Spleen (tissue), 11 donors: ENCODE data around the gene CSRP1. TPM values are rescaled to one million over a fixed set of nuclear protein-coding genes. Genes with fewer than 3 reads are reported as not detected.

ENCODE experiments used
- DNase-seq: peaks from one replicate; pipeline ENCODE4 v3.0.0-alpha.2; 2020
- H3K27ac ChIP-seq, 8 donors: fragments of 200-600 bp; sonication (generic) in 7 of 8; 1 replicate in 4 of 8; 2 replicates in 4 of 8; pipeline versions ENCODE4 v1.5.0 to v1.8.0; 2016 to 2021; ENCODE audit warnings: inconsistent platforms in 4 of 8, mild to moderate bottlenecking in 4 of 8, moderate library complexity in 1 of 8
- H3K27me3 ChIP-seq, 7 donors: fragments of 200-600 bp; sonication (generic) in 6 of 7; replicated peaks in 1 of 7; 1 replicate in 4 of 7; 2 replicates in 3 of 7; pipeline versions ENCODE4 v1.5.0 to v1.8.0; 2016 to 2021; ENCODE audit warnings: inconsistent platforms in 3 of 7, mild to moderate bottlenecking in 1 of 7
- H3K36me3 ChIP-seq, 6 donors: fragments of 200-600 bp; sonication (generic) in 5 of 6; 1 replicate in 4 of 6; 2 replicates in 2 of 6; pipeline versions ENCODE4 v1.5.0 to v1.8.0; 2016 to 2021; ENCODE audit warnings: inconsistent platforms in 2 of 6
- H3K4me1 ChIP-seq, 6 donors: fragments of 200-600 bp; sonication (generic) in 5 of 6; 1 replicate in 3 of 6; 2 replicates in 3 of 6; pipeline versions ENCODE4 v1.5.0 to v1.8.0; 2016 to 2021; ENCODE audit warnings: inconsistent platforms in 3 of 6
- H3K4me3 ChIP-seq, 8 donors: fragments of 200-600 bp; sonication (generic) in 7 of 8; 1 replicate in 4 of 8; 2 replicates in 4 of 8; pipeline versions ENCODE4 v1.5.0 to v1.8.0; 2016 to 2021; ENCODE audit warnings: inconsistent platforms in 4 of 8, mild to moderate bottlenecking in 4 of 8, moderate library complexity in 2 of 8
- H3K9me3 ChIP-seq, 8 donors: fragments of 200-600 bp; sonication (generic) in 7 of 8; 1 replicate in 4 of 8; 2 replicates in 4 of 8; pipeline versions ENCODE4 v1.5.0 to v1.8.0; 2016 to 2021; ENCODE audit warnings: inconsistent platforms in 4 of 8
- POLR2A ChIP-seq, 3 donors: fragments of 450-650 bp; IDR thresholded peaks; one replicate each; pipeline ENCODE4 v1.5.1; 2017; ENCODE audit warnings: antibody characterized with exemption in 3 of 3, mild to moderate bottlenecking in 1 of 3
- POLR2AphosphoS5 ChIP-seq, 3 donors: sonication (generic); formaldehyde crosslinking; IDR thresholded peaks; one replicate each; pipeline ENCODE4 v1.5.1; 2017; ENCODE audit warnings: antibody characterized with exemption in 3 of 3
- WGBS, 5 donors: extraction: QIAGEN DNeasy Blood & Tissue Kit in 3 of 5; methylation state at CpG; one replicate each; pipeline versions ENCODE4 v1.1.5 to v1.1.7; 2013 to 2018; 5-methylcytosine and 5-hydroxymethylcytosine counted together
- intact Hi-C: fragments of 100-400 bp; cut with DNase I; formaldehyde crosslinking; loops from one replicate; pipeline ENCODE4 v1.15.0; 2023; ENCODE audit warnings: low total_unique reads
- polyA plus RNA-seq, 3 donors: library from polyadenylated mRNA; stranded (reverse); fragments of 200-250 nt; gene quantifications; one replicate each; pipeline ENCODE4 v1.2.1, GENCODE V29; 2013
- total RNA-seq, 7 donors: library from RNA; depleted of rRNA in 3 of 7; stranded (reverse); fragments of >200 nt in 3 of 7; fragmentation: NEBNext Ultra II Directional in 4 of 7; extraction: Animal tissue kit (Norgen Biotek cat#: 25700) in 4 of 7; gene quantifications; one replicate each; pipeline versions ENCODE4 v1.1.0 to v1.2.1, GENCODE V29; 2016 to 2021
- TF ChIP-seq, protein P1 (sequence below), 11 experiments: fragments of 200-600 bp in 7 of 11; fragments of 450-650 bp in 4 of 11; sonication (generic) in 4 of 11; IDR thresholded peaks in 8 of 11; conservative IDR thresholded peaks in 3 of 11; 1 replicate in 7 of 11; 2 replicates in 4 of 11; pipeline versions ENCODE4 v1.4.0 to v1.8.0; 2016 to 2021; ENCODE audit warnings: antibody characterized with exemption in 11 of 11, inconsistent platforms in 4 of 11, mild to moderate bottlenecking in 1 of 11
- donor health status: healthy with polysubstance abuse.
- donor health status: DM: no; HTN: no; CAD: no; lungs with moderate emphysema.
- donor health status: DM: no; HTN: no; CAD: no.
- donor health status: Bipolar disorder and iron deficiency.
- donor health status: healthy.
- donor health status: DM: no; HTN: no; CAD: no.
- donor health status: DM: yes; HTN: yes; CAD: no.

The CSRP1 gene
- total and polyA plus RNA-seq, 10 donors, result 67.1 to 360 (median 182) TPM

DNA sequence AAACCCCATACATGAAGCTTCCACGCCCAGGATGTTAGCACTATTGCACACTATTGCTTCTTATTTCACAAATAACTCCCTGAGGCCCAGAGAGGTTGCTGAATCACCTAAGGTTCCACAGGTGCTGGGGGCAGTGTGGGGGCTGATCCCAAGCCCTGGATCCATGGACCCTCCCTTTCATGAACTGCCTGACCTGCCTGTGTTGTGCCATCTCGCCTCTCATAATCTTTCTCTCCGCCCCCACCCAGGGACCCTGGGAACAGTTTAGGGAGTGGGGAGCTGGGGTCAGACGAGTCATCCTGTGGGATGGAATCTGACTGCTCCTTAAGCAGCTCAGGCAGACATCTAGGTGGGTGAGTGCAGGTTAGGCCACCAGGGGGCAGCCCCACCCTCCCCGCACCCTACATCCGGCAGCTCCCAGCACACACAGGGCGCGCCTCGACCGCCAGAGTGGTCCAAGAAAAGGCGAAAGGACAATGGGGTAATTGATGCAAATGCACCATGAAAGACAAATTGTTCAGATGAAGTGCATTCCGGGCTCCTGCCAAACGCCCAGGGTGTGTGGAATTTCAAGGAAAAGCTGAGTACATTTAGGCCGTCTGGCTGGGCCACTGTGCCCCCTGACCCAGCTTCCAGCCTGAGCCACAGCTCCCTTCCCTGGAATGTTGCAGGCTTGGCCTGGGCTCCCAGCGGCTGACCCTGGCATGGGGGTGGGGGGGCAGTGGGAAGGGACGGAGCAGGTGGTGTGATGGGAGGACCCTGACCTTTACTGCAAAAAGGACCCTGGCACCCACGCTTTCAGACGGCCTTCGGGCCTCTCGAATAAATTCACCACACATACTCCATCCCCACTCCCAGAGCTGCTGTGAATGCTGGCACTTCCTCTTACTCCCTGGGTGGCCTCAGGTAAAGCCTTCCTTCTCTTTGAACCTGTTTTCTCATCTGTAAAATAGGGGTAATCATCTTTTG is 58.7 kb downstream of the CSRP1 start:
- DNase-seq, result peak; percentile 88
- no peaks in the 10 kb centered on the region for H3K36me3 ChIP-seq
- WGBS, 5 donors, result 26 to 34% (median 31%) methylated on average over 17 to 20 of the region's 20 CpGs
- H3K27ac ChIP-seq, result peak overlapping the region in 4 of 8 donors; percentile 24 to 37 (median 34)
- peaks cover 0 to 44% (median 24%) of the 10 kb centered on the region in 6 donors for H3K4me1 ChIP-seq
- H3K27me3 ChIP-seq, result peaks cover 0 to 15% (median 0%) of the 10 kb centered on the region in 7 donors
- no peaks in the 10 kb centered on the region for H3K9me3 ChIP-seq
- H3K4me3 ChIP-seq, result no peak overlapping the region
- intact Hi-C loops, result loop anchor here (10.0 kb wide), 1 partner anchor 67 kb away; no protein-coding TSS in a partner anchor
- no peak for TF ChIP-seq POLR2A (IDR thresholded peaks at IDR 0.05)
- TF ChIP-seq, protein P1, sequence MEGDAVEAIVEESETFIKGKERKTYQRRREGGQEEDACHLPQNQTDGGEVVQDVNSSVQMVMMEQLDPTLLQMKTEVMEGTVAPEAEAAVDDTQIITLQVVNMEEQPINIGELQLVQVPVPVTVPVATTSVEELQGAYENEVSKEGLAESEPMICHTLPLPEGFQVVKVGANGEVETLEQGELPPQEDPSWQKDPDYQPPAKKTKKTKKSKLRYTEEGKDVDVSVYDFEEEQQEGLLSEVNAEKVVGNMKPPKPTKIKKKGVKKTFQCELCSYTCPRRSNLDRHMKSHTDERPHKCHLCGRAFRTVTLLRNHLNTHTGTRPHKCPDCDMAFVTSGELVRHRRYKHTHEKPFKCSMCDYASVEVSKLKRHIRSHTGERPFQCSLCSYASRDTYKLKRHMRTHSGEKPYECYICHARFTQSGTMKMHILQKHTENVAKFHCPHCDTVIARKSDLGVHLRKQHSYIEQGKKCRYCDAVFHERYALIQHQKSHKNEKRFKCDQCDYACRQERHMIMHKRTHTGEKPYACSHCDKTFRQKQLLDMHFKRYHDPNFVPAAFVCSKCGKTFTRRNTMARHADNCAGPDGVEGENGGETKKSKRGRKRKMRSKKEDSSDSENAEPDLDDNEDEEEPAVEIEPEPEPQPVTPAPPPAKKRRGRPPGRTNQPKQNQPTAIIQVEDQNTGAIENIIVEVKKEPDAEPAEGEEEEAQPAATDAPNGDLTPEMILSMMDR (IDR thresholded peaks at IDR 0.05 in 8 of 11, conservative IDR thresholded peaks at IDR 0.05 in 3 of 11), result peak; percentile 27 to 83 (median 76)
- TF ChIP-seq POLR2AphosphoS5 (IDR thresholded peaks at IDR 0.05), result peak; percentile 11 to 44 (median 36)

DNA sequence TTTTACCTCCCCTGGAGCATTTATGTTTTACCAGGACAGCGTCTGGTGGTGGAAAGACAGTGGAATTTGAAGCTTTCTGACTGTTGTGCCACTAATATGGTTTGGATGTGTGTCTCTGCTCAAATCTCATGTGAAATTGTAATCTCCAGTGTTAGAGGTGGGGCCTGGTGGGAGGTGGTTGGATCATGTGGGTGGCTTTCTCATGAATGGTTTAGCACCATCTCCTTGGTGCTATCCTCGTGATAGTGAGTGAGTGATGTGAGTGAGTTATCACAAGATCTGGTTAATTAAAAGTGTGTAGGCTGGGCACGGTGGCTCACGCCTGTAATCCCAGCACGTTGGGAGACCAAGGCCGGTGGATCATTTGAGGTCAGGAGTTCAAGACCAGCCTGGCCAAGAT is 61.6 kb downstream of the CSRP1 start:
- WGBS, 5 donors, result 72 to 86% (median 82%) methylated on average over 6 of the region's 6 CpGs
- H3K4me3 ChIP-seq, result no peak overlapping the region
- intact Hi-C loops, result loop anchor here (10.0 kb wide), 1 partner anchor 69 kb away; no protein-coding TSS in a partner anchor
- no peaks in the 10 kb centered on the region for H3K36me3 ChIP-seq
- TF ChIP-seq POLR2A (IDR thresholded peaks at IDR 0.05) (no peak), POLR2AphosphoS5 (IDR thresholded peaks at IDR 0.05) (no peak)
- TF ChIP-seq, protein P1 (IDR thresholded peaks at IDR 0.05 in 8 of 11, conservative IDR thresholded peaks at IDR 0.05 in 3 of 11), result no peak
- no peak overlapping the region for H3K27ac ChIP-seq
- no peaks in the 10 kb centered on the region for H3K9me3 ChIP-seq
- H3K4me1 ChIP-seq, result peaks cover 0 to 31% (median 13%) of the 10 kb centered on the region in 6 donors
- no peak for DNase-seq
- peaks cover 0 to 3% (median 0%) of the 10 kb centered on the region in 7 donors for H3K27me3 ChIP-seq

GRCh38 chr1:201444792-201445191 is 62.1 kb downstream of the CSRP1 start:
- Histone ChIP-seq H3K36me3 (no peaks in the 10 kb centered on the region), H3K27me3 (peaks cover 0 to 5% (median 0%) of the 10 kb centered on the region in 7 donors), H3K4me1 (peaks cover 0 to 25% (median 9%) of the 10 kb centered on the region in 6 donors), H3K27ac (no peak overlapping the region), H3K9me3 (no peaks in the 10 kb centered on the region), H3K4me3 (no peak overlapping the region)
- no peak for DNase-seq
- intact Hi-C loops, result loop anchor here (10.0 kb wide), 1 partner anchor 70 kb away; no protein-coding TSS in a partner anchor
- no peak for TF ChIP-seq POLR2A (IDR thresholded peaks at IDR 0.05)
- TF ChIP-seq POLR2AphosphoS5 (IDR thresholded peaks at IDR 0.05), result no peak
- TF ChIP-seq, protein P1 (IDR thresholded peaks at IDR 0.05 in 8 of 11, conservative IDR thresholded peaks at IDR 0.05 in 3 of 11), result no peak
- WGBS, 5 donors, result 62 to 75% (median 69%) methylated on average over 4 of the region's 4 CpGs

DNA sequence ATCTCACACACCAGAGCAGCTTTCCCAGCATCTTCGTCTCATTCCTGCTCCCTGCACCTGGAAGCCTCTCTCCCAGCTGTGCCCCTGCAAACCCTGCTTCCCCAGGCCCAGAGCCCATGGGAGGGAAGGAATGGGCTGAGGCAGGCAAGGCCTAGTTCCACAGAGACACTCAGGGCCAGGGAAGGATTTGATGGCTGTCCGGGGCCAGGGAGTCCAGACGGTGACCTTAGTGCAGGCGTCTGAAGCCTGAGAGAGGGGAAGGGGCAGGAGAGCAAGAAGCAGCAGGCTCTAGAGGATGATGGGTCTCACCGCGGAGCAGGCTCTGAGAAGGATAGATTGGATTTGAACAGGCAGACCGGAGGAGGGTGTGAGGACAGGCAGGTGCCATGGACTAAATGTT is 63.2 kb downstream of the CSRP1 start:
- DNase-seq, result no peak

More for the DNA sequence above, 63.2 kb downstream of the CSRP1 start:
- intact Hi-C loops, result loop anchor here (10.0 kb wide), 1 partner anchor 71 kb away; no protein-coding TSS in a partner anchor
- Histone ChIP-seq H3K4me1 (peaks cover 0 to 16% (median 9%) of the 10 kb centered on the region in 6 donors), H3K36me3 (no peaks in the 10 kb centered on the region), H3K27ac (no peak overlapping the region), H3K4me3 (no peak overlapping the region), H3K27me3 (peaks cover 0 to 8% (median 0%) of the 10 kb centered on the region in 7 donors), H3K9me3 (no peaks in the 10 kb centered on the region)
- TF ChIP-seq POLR2AphosphoS5 (IDR thresholded peaks at IDR 0.05) (no peak), POLR2A (IDR thresholded peaks at IDR 0.05) (no peak)
- TF ChIP-seq, protein P1 (IDR thresholded peaks at IDR 0.05 in 8 of 11, conservative IDR thresholded peaks at IDR 0.05 in 3 of 11), result no peak
- 91 to 97% (median 95%) methylated on average over 7 of the region's 7 CpGs for WGBS, 5 donors
